ENCODE results near the gene NAXD.

NAXD gene

DNA sequence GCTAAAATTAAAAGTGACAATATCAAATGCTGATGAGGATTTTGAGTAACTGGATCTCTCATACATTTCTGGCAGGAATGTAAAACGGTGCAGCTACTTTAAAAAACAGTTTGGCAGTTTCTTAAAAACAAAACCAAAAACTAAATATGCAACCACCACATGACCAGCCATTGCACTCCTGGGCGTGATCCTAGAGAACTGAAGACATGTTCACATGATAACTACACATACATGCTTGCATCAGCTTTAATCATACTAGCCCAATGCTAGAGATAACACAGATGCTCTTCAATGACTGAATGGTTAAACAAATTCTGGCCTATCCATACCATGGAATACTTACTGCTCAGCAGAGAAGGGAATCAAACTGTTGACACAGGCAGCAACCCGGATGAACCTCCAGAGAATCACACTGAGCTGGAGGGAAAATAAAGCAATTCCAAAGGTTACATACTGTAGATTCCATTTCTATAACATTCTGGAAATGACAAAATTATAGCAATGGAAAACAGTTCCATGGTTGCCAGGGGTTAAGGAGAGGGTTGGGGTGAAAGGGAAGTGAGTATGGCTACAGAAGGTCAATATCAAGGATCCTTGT lies 25.5 kb upstream of the NAXD start:
- no peak for DNase-seq
- H3K4me2 ChIP-seq (ENCODE audit: low read depth, low read length) = no peak overlapping the region
- no peak overlapping the region for H3K9ac ChIP-seq (ENCODE audit: low read length)
- no peaks in the 10 kb centered on the region for H3F3A ChIP-seq (ENCODE audit: insufficient read depth, low read length)
- no peaks in the 10 kb centered on the region for H3K27me3 ChIP-seq (replicated peaks; ENCODE audit: insufficient read depth, low read length)
- no peaks in the 10 kb centered on the region for H3K79me2 ChIP-seq (ENCODE audit: low read length)
- H3K4me3 ChIP-seq (ENCODE audit: low read length) = no peak overlapping the region
- no peak overlapping the region for H3K27ac ChIP-seq (ENCODE audit: low read length)
- H2AFZ ChIP-seq (ENCODE audit: low read length) = no peak overlapping the region
- H3K9me3 ChIP-seq (replicated peaks; ENCODE audit: insufficient read depth, low read length) = no peaks in the 10 kb centered on the region
- TF ChIP-seq EZH2 (optimal IDR thresholded peaks at IDR 0.05; ENCODE audit: low read depth, low read length) (no peak), EZH2phosphoT487 (IDR thresholded peaks at IDR 0.05; ENCODE audit: low read length) (no peak)
- TF ChIP-seq, protein P1, sequence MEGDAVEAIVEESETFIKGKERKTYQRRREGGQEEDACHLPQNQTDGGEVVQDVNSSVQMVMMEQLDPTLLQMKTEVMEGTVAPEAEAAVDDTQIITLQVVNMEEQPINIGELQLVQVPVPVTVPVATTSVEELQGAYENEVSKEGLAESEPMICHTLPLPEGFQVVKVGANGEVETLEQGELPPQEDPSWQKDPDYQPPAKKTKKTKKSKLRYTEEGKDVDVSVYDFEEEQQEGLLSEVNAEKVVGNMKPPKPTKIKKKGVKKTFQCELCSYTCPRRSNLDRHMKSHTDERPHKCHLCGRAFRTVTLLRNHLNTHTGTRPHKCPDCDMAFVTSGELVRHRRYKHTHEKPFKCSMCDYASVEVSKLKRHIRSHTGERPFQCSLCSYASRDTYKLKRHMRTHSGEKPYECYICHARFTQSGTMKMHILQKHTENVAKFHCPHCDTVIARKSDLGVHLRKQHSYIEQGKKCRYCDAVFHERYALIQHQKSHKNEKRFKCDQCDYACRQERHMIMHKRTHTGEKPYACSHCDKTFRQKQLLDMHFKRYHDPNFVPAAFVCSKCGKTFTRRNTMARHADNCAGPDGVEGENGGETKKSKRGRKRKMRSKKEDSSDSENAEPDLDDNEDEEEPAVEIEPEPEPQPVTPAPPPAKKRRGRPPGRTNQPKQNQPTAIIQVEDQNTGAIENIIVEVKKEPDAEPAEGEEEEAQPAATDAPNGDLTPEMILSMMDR (IDR thresholded peaks at IDR 0.05; ENCODE audit: low read length) = no peak
- no peaks in the 10 kb centered on the region for H3K9me2 ChIP-seq (replicated peaks; ENCODE audit: insufficient read depth, low read length)
- H3K4me1 ChIP-seq (ENCODE audit: low read length) = peaks cover 3% of the 10 kb centered on the region; the same call in 1 of the 2 replicates
- no peaks in the 10 kb centered on the region for H4K20me1 ChIP-seq (ENCODE audit: insufficient read depth, low read length)
- no peaks in the 10 kb centered on the region for H3K36me3 ChIP-seq (replicated peaks; ENCODE audit: insufficient read depth, low read length)

DNA sequence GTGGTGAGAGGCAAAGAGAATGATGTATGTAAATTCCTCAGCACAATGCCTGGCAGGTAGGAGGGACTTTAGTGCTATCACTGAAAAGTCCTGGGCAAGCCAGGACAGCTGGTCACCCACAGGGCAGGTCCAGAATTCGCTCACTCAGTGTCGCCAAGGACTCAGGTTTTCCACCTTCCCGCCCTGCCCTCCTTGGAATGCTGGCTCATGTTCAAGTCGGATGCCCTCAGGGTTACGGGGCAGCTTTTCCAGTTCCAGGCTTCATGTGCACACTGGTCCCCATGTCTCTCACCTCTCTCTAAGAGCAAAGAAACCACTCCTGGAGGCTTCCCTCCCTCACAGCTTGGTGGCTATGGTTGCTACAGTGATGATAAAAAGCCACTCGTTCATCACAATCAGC lies 24.8 kb upstream of the NAXD start:
- Histone ChIP-seq H3K9ac (ENCODE audit: low read length) (no peak overlapping the region), H3K79me2 (ENCODE audit: low read length) (no peaks in the 10 kb centered on the region), H3K4me1 (ENCODE audit: low read length) (peaks cover 3% of the 10 kb centered on the region; the same call in 1 of the 2 replicates), H3K4me2 (ENCODE audit: low read depth, low read length) (no peak overlapping the region), H3F3A (ENCODE audit: insufficient read depth, low read length) (no peaks in the 10 kb centered on the region), H4K20me1 (ENCODE audit: insufficient read depth, low read length) (no peaks in the 10 kb centered on the region), H3K27me3 (replicated peaks; ENCODE audit: insufficient read depth, low read length) (no peaks in the 10 kb centered on the region), H3K36me3 (replicated peaks; ENCODE audit: insufficient read depth, low read length) (no peaks in the 10 kb centered on the region), H3K27ac (ENCODE audit: low read length) (no peak overlapping the region), H3K4me3 (ENCODE audit: low read length) (no peak overlapping the region), H3K9me3 (replicated peaks; ENCODE audit: insufficient read depth, low read length) (no peaks in the 10 kb centered on the region), H2AFZ (ENCODE audit: low read length) (no peak overlapping the region), H3K9me2 (replicated peaks; ENCODE audit: insufficient read depth, low read length) (no peaks in the 10 kb centered on the region)
- no peak for TF ChIP-seq EZH2 (optimal IDR thresholded peaks at IDR 0.05; ENCODE audit: low read depth, low read length)
- TF ChIP-seq EZH2phosphoT487 (IDR thresholded peaks at IDR 0.05; ENCODE audit: low read length) = no peak
- TF ChIP-seq, protein P1 (IDR thresholded peaks at IDR 0.05; ENCODE audit: low read length) = no peak
- no peak for DNase-seq

DNA sequence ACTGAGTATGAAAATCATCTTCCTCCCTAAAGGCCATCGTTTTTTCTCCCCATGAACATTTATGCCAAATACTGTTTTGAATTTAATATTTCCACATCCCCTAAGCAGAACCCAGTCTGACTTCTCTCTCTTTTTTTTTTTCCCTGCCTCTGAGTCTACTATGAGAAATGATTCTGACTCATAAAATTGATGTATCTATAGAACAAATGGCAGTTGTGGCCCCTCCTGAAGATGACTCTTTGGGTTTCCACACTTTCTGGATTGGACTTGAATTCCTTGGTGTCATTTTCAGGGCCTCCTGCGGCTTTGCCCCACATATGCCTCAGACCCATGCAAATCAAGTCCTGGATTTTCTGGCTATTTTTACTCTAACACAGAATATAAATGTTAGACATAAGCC lies 22.7 kb upstream of the NAXD start:
- no peak for DNase-seq
- H4K20me1 ChIP-seq (ENCODE audit: insufficient read depth, low read length) = no peaks in the 10 kb centered on the region
- no peak overlapping the region for H2AFZ ChIP-seq (ENCODE audit: low read length)
- H3F3A ChIP-seq (ENCODE audit: insufficient read depth, low read length) = no peaks in the 10 kb centered on the region
- no peaks in the 10 kb centered on the region for H3K79me2 ChIP-seq (ENCODE audit: low read length)
- no peak overlapping the region for H3K4me2 ChIP-seq (ENCODE audit: low read depth, low read length)
- H3K9ac ChIP-seq (ENCODE audit: low read length) = no peak overlapping the region
- no peaks in the 10 kb centered on the region for H3K9me2 ChIP-seq (replicated peaks; ENCODE audit: insufficient read depth, low read length)
- no peak overlapping the region for H3K4me3 ChIP-seq (ENCODE audit: low read length)
- no peaks in the 10 kb centered on the region for H3K9me3 ChIP-seq (replicated peaks; ENCODE audit: insufficient read depth, low read length)
- no peaks in the 10 kb centered on the region for H3K27me3 ChIP-seq (replicated peaks; ENCODE audit: insufficient read depth, low read length)
- H3K27ac ChIP-seq (ENCODE audit: low read length) = no peak overlapping the region
- H3K36me3 ChIP-seq (replicated peaks; ENCODE audit: insufficient read depth, low read length) = no peaks in the 10 kb centered on the region
- peaks cover 3% of the 10 kb centered on the region; the same call in 1 of the 2 replicates for H3K4me1 ChIP-seq (ENCODE audit: low read length)
- TF ChIP-seq EZH2 (optimal IDR thresholded peaks at IDR 0.05; ENCODE audit: low read depth, low read length) (no peak), EZH2phosphoT487 (IDR thresholded peaks at IDR 0.05; ENCODE audit: low read length) (no peak)
- TF ChIP-seq, protein P1 (IDR thresholded peaks at IDR 0.05; ENCODE audit: low read length) = no peak
